Tibial artery (tissue), 4 donors: ENCODE data around the gene DNMT3B.

Experiments
- DNase-seq, 2 donors: peaks; one replicate each; pipeline ENCODE4 v3.0.0-alpha.2; 2019
- H3K27ac ChIP-seq, 2 donors: fragments of 200-600 bp; sonication (generic) in 1 of 2; 1 replicate in 1 of 2; 2 replicates in 1 of 2; pipeline ENCODE4 v1.5.1; 2018 to 2019; ENCODE audit warnings: mild to moderate bottlenecking in 1 of 2
- H3K27me3 ChIP-seq, 2 donors: fragments of 200-600 bp; sonication (generic) in 1 of 2; one replicate each; pipeline versions ENCODE4 v1.5.1 to v1.6.0; 2016 to 2019
- H3K36me3 ChIP-seq, 3 donors: fragments of 200-600 bp; sonication (generic) in 2 of 3; one replicate each; pipeline ENCODE4 v1.5.1; 2016 to 2019; ENCODE audit warnings: mild to moderate bottlenecking in 2 of 3
- H3K4me1 ChIP-seq, 4 donors: fragments of 200-600 bp; sonication (generic) in 2 of 4; 1 replicate in 3 of 4; 2 replicates in 1 of 4; pipeline ENCODE4 v1.5.1; 2016 to 2019
- H3K4me3 ChIP-seq, 2 donors: fragments of 200-600 bp; sonication (generic) in 1 of 2; 1 replicate in 1 of 2; 2 replicates in 1 of 2; pipeline ENCODE4 v1.5.1; 2018 to 2019; ENCODE audit warnings: mild to moderate bottlenecking in 2 of 2
- H3K9me3 ChIP-seq, 3 donors: fragments of 200-600 bp; sonication (generic) in 1 of 3; one replicate each; pipeline ENCODE4 v1.5.1; 2016 to 2019
- CTCF ChIP-seq, 2 experiments: fragments of 200-600 bp in 1 of 2; fragments of 450-650 bp in 1 of 2; IDR thresholded peaks; one replicate each; pipeline ENCODE4 v1.5.1; 2017 to 2019; ENCODE audit warnings: antibody characterized with exemption in 2 of 2, mild to moderate bottlenecking in 1 of 2, moderate library complexity in 1 of 2
- intact Hi-C: fragments of 100-400 bp; cut with DNase I; formaldehyde crosslinking; loops from one replicate; pipeline ENCODE4 v1.15.0; 2023; ENCODE audit warnings: low total_unique reads

Gene DNMT3B

GRCh38 chr20:32767418-32768198 is 5.4 kb downstream of the DNMT3B start:
- TF ChIP-seq CTCF (IDR thresholded peaks at IDR 0.05) = no peak
- DNase-seq = no peak
- Histone ChIP-seq H3K27me3 (no peaks in the 10 kb centered on the region), H3K9me3 (no peaks in the 10 kb centered on the region), H3K4me1 (peaks cover 0 to 11% (median 7%) of the 10 kb centered on the region in 4 donors), H3K4me3 (no peak overlapping the region), H3K36me3 (no peaks in the 10 kb centered on the region), H3K27ac (no peak overlapping the region)
- intact Hi-C loops = no loop called here

- Histone ChIP-seq H3K9me3 (no peaks in the 10 kb centered on the region), H3K4me3 (no peak overlapping the region), H3K36me3 (no peaks in the 10 kb centered on the region), H3K27ac (no peak overlapping the region), H3K27me3 (no peaks in the 10 kb centered on the region), H3K4me1 (no peaks in the 10 kb centered on the region)
- TF ChIP-seq CTCF (IDR thresholded peaks at IDR 0.05) = no peak
- no peak for DNase-seq
- intact Hi-C loops = no loop called here
Observed at GRCh38 chr20:32772046-32772445, 9.9 kb downstream of the DNMT3B start.

- Histone ChIP-seq H3K9me3 (no peaks in the 10 kb centered on the region), H3K36me3 (no peaks in the 10 kb centered on the region), H3K4me3 (no peak overlapping the region), H3K4me1 (no peaks in the 10 kb centered on the region), H3K27ac (no peak overlapping the region), H3K27me3 (no peaks in the 10 kb centered on the region)
- intact Hi-C loops = no loop called here
- no peak for DNase-seq
- no peak for TF ChIP-seq CTCF (IDR thresholded peaks at IDR 0.05)
Observed at GRCh38 chr20:32773223-32773622, 11.0 kb downstream of the DNMT3B start.

- no peak for DNase-seq
- Histone ChIP-seq H3K9me3 (no peaks in the 10 kb centered on the region), H3K4me1 (no peaks in the 10 kb centered on the region), H3K27ac (no peak overlapping the region), H3K27me3 (no peaks in the 10 kb centered on the region), H3K36me3 (no peaks in the 10 kb centered on the region), H3K4me3 (no peak overlapping the region)
- intact Hi-C loops = no loop called here
- no peak for TF ChIP-seq CTCF (IDR thresholded peaks at IDR 0.05)
Observed at GRCh38 chr20:32773855-32774254, 11.7 kb downstream of the DNMT3B start.

- Histone ChIP-seq H3K27ac (no peak overlapping the region), H3K4me1 (no peaks in the 10 kb centered on the region), H3K27me3 (no peaks in the 10 kb centered on the region), H3K9me3 (no peaks in the 10 kb centered on the region), H3K36me3 (no peaks in the 10 kb centered on the region), H3K4me3 (no peak overlapping the region)
- DNase-seq = no peak
- no peak for TF ChIP-seq CTCF (IDR thresholded peaks at IDR 0.05)
- intact Hi-C loops = no loop called here
Observed at GRCh38 chr20:32775336-32775991, 13.3 kb downstream of the DNMT3B start.
